ENCODE results near the gene VEGFB. TPM values are rescaled to one million over a fixed set of nuclear protein-coding genes. Genes with fewer than 3 reads are reported as not detected.

The VEGFB gene
- total and polyA plus RNA-seq, 2 donors (not counting 3 experiments of a cell fraction or from before 2014, with no cell fraction given) = 19.3 to 98.1 TPM

- H3K4me1 ChIP-seq (ENCODE audit: control insufficient read depth, extremely low read depth, insufficient read depth, low read length) = peaks cover 4% of the 10 kb centered on the region
- H3K27me3 ChIP-seq (ENCODE audit: control insufficient read depth in 2 of 2, insufficient read depth in 2 of 2, low read length in 2 of 2) = no peaks in the 10 kb centered on the region
- FAIRE-seq = no peak
- no peaks in the 10 kb centered on the region for H3K9me3 ChIP-seq (replicated peaks; ENCODE audit: control insufficient read depth, insufficient read depth, low read length)
- no peak for DNase-seq (ENCODE audit: low read depth, low spot score)
- no peaks in the 10 kb centered on the region for H3K79me2 ChIP-seq (ENCODE audit: control insufficient read depth, insufficient read depth, low read length)
- no peak overlapping the region for H3K4me2 ChIP-seq (ENCODE audit: insufficient read depth, low read length)
- no peak for TF ChIP-seq MYC (IDR thresholded peaks at IDR 0.05; ENCODE audit: low read depth, low read length)
- TF ChIP-seq MAX (IDR thresholded peaks at IDR 0.05; ENCODE audit: insufficient read depth, insufficient read length) = no peak
- TF ChIP-seq JUN (IDR thresholded peaks at IDR 0.05; ENCODE audit: borderline replicate concordance, insufficient read depth, insufficient read length, low read depth) = no peak
- no peak for TF ChIP-seq FOS (IDR thresholded peaks at IDR 0.05; ENCODE audit: borderline replicate concordance, insufficient read depth, low read length)
- no peak for TF ChIP-seq POLR2AphosphoS5 (IDR thresholded peaks at IDR 0.05; ENCODE audit: insufficient read depth, low read depth, low read length)
- TF ChIP-seq POLR2A (IDR thresholded peaks at IDR 0.05; ENCODE audit: low read depth, low read length) = no peak
- TF ChIP-seq EZH2 (IDR thresholded peaks at IDR 0.05; ENCODE audit: borderline replicate concordance, low read depth, low read length, severe bottlenecking) = no peak
- TF ChIP-seq CTCF (IDR thresholded peaks at IDR 0.05; ENCODE audit: extremely low read depth in 1 of 2, insufficient read depth in 1 of 2, low read depth in 1 of 2, low read length in 2 of 2) = no peak
- TF ChIP-seq GATA2 (IDR thresholded peaks at IDR 0.05; ENCODE audit: insufficient read depth, insufficient read length, low read depth, low read length) = no peak
- ChIA-PET CTCF (interaction anchor here (1.3 to 4.4 kb wide), 2 partner anchors 26 to 80 kb away, joined by 3 to 20 read pairs; partner anchors contain the start of gene CATSPERZ), POLR2A (no interaction called here)
- dilution Hi-C loops (cut with MboI; ENCODE audit: extremely low pct_ligation_motif_present, low sequenced_read_pairs) (no loop called here), intact Hi-C loops (cut with micrococcal nuclease) (no loop called here)
- H3K27ac ChIP-seq (ENCODE audit: insufficient read depth, low read depth, low read length) = no peak overlapping the region
- H3K9me1 ChIP-seq (replicated peaks; ENCODE audit: control insufficient read depth, extremely low read depth, insufficient read depth, low read length) = no peaks in the 10 kb centered on the region
- H3K36me3 ChIP-seq (ENCODE audit: control insufficient read depth in 2 of 2, extremely low read depth in 1 of 2, insufficient read depth in 2 of 2, low read length in 2 of 2) = peaks cover 2 to 16% of the 10 kb centered on the region in 2 experiments
- H4K20me1 ChIP-seq (replicated peaks; ENCODE audit: control insufficient read depth, extremely low read depth, insufficient read depth, low read length) = no peaks in the 10 kb centered on the region
- H3K4me3 ChIP-seq (replicated peaks in 1 of 3; ENCODE audit: insufficient read depth in 1 of 3, low read depth in 1 of 3, low read length in 3 of 3) = no peak overlapping the region
- BruUV-seq (replicated peaks) = no TSS peak
- no peak overlapping the region for H2AFZ ChIP-seq (ENCODE audit: low read depth, low read length)
- no peak overlapping the region for H3K9ac ChIP-seq (replicated peaks; ENCODE audit: extremely low read depth, insufficient read depth, low read length)
Observed at GRCh38 chr11:64275031-64275800, 40.8 kb downstream of the VEGFB start.
